ENCODE measurements around the gene BHLHE23. TPM values are rescaled to one million over a fixed set of nuclear protein-coding genes. Genes with fewer than 3 reads are reported as not detected.

Gene BHLHE23
- total RNA-seq, 4 donors from 2014 or later: not detected

GRCh38 chr20:62982124-62983075 is 24.4 kb downstream of the BHLHE23 start:
- no peaks in the 10 kb centered on the region for H3K36me3 ChIP-seq
- peaks cover 0 to 100% (median 26%) of the 10 kb centered on the region in 4 donors for H3K27me3 ChIP-seq

GRCh38 chr20:62980970-62981369 is 25.8 kb downstream of the BHLHE23 start:
- Histone ChIP-seq H3K9me3 (no peaks in the 10 kb centered on the region), H3K27ac (replicated peaks in 1 of 4) (no peak overlapping the region), H3K36me3 (no peaks in the 10 kb centered on the region), H3K27me3 (peaks cover 0 to 100% (median 26%) of the 10 kb centered on the region in 4 donors), H3K4me3 (no peak overlapping the region), H3K4me1 (peaks cover 0 to 8% (median 0%) of the 10 kb centered on the region in 4 donors)
- no peak for DNase-seq (ENCODE audit: extremely low spot score)
- intact Hi-C loops (cut with DNase I): no loop called here
- no peak for TF ChIP-seq EP300 (IDR thresholded peaks at IDR 0.05)
- TF ChIP-seq CTCF (IDR thresholded peaks at IDR 0.05): no peak
- TF ChIP-seq POLR2AphosphoS5 (IDR thresholded peaks at IDR 0.05): no peak
- TF ChIP-seq POLR2A (IDR thresholded peaks at IDR 0.05; ENCODE audit: low read depth): no peak
- 31% methylated on average over 15 of the region's 28 CpGs for WGBS

More at GRCh38 chr20:62982124-62983075, 24.4 kb downstream of the BHLHE23 start:
- intact Hi-C loops (cut with DNase I): no loop called here
- TF ChIP-seq POLR2A (IDR thresholded peaks at IDR 0.05; ENCODE audit: low read depth) (no peak), POLR2AphosphoS5 (IDR thresholded peaks at IDR 0.05) (no peak), EP300 (IDR thresholded peaks at IDR 0.05) (no peak), CTCF (IDR thresholded peaks at IDR 0.05) (no peak)
- DNase-seq (ENCODE audit: extremely low spot score): no peak
- no peak overlapping the region for H3K4me3 ChIP-seq
- WGBS: 62% methylated on average over 13 of the region's 21 CpGs
- H3K4me1 ChIP-seq: peaks cover 0 to 8% (median 0%) of the 10 kb centered on the region in 4 donors
- no peaks in the 10 kb centered on the region for H3K9me3 ChIP-seq
- H3K27ac ChIP-seq (replicated peaks in 1 of 4): no peak overlapping the region

- Histone ChIP-seq H3K27me3 (peaks cover 0 to 100% (median 24%) of the 10 kb centered on the region in 4 donors), H3K27ac (replicated peaks in 1 of 4) (no peak overlapping the region), H3K4me3 (no peak overlapping the region), H3K36me3 (no peaks in the 10 kb centered on the region), H3K9me3 (no peaks in the 10 kb centered on the region), H3K4me1 (peaks cover 0 to 8% (median 0%) of the 10 kb centered on the region in 4 donors)
- 51% methylated on average over 14 of the region's 19 CpGs for WGBS
- intact Hi-C loops (cut with DNase I): no loop called here
- TF ChIP-seq CTCF (IDR thresholded peaks at IDR 0.05) (no peak), POLR2AphosphoS5 (IDR thresholded peaks at IDR 0.05) (no peak), POLR2A (IDR thresholded peaks at IDR 0.05; ENCODE audit: low read depth) (no peak), EP300 (IDR thresholded peaks at IDR 0.05) (no peak)
- DNase-seq (ENCODE audit: extremely low spot score): no peak
Observed at GRCh38 chr20:62980380-62980960, 26.3 kb downstream of the BHLHE23 start.

GRCh38 chr20:62979876-62980373 is 26.8 kb downstream of the BHLHE23 start:
- Histone ChIP-seq H3K36me3 (no peaks in the 10 kb centered on the region), H3K4me3 (no peak overlapping the region), H3K4me1 (peaks cover 0 to 8% (median 0%) of the 10 kb centered on the region in 4 donors), H3K27ac (replicated peaks in 1 of 4) (no peak overlapping the region), H3K27me3 (peaks cover under 1 to 100% (median 28%) of the 10 kb centered on the region in 4 donors), H3K9me3 (no peaks in the 10 kb centered on the region)
- intact Hi-C loops (cut with DNase I): no loop called here
- TF ChIP-seq CTCF (IDR thresholded peaks at IDR 0.05): no peak
- no peak for TF ChIP-seq POLR2AphosphoS5 (IDR thresholded peaks at IDR 0.05)
- no peak for TF ChIP-seq EP300 (IDR thresholded peaks at IDR 0.05)
- TF ChIP-seq POLR2A (IDR thresholded peaks at IDR 0.05; ENCODE audit: low read depth): no peak
- 0% methylated on average over 2 of the region's 19 CpGs for WGBS
- no peak for DNase-seq (ENCODE audit: extremely low spot score)
